CD14-positive monocyte (primary cell): ENCODE measurements around the gene KIRREL3. TPM values are rescaled to one million over a fixed set of nuclear protein-coding genes. Genes with fewer than 3 reads are reported as not detected.

Experiments used
- DNase-seq, 3 donors: peaks; one replicate each; pipeline ENCODE4 v3.0.0-alpha.2; 2011 to 2022
- H2AFZ ChIP-seq: 2 replicates; pipeline ENCODE4 v1.6.0; 2012; ENCODE audit warnings: mild to moderate bottlenecking, low read depth, low read length, inconsistent platforms; ENCODE audit not compliant: insufficient read depth, poor library complexity, severe bottlenecking
- H3K27ac ChIP-seq, 2 donors: 1 replicate in 1 of 2; 2 replicates in 1 of 2; pipeline ENCODE4 v1.5.1; 2012 to 2013; ENCODE audit warnings: low read length in 2 of 2, control low read depth in 1 of 2, inconsistent platforms in 1 of 2, low read depth in 1 of 2, mild to moderate bottlenecking in 1 of 2
- H3K27me3 ChIP-seq, 2 donors: one replicate each; pipeline versions ENCODE4 v1.6.0 to v1.6.1; 2011 to 2013; ENCODE audit warnings: low read length in 2 of 2; ENCODE audit not compliant: control insufficient read depth in 2 of 2, insufficient read depth in 2 of 2
- H3K36me3 ChIP-seq, 2 donors: replicated peaks in 1 of 2; 1 replicate in 1 of 2; 2 replicates in 1 of 2; pipeline versions ENCODE4 v1.5.1 to v1.6.1; 2012 to 2013; ENCODE audit warnings: low read length in 2 of 2, control low read depth in 1 of 2, inconsistent platforms in 1 of 2, mild to moderate bottlenecking in 1 of 2; ENCODE audit not compliant: insufficient read depth in 2 of 2, control insufficient read depth in 1 of 2
- H3K4me1 ChIP-seq, 2 donors: 1 replicate in 1 of 2; 2 replicates in 1 of 2; pipeline versions ENCODE4 v1.5.1 to v1.6.1; 2012 to 2013; ENCODE audit warnings: low read length in 2 of 2, control low read depth in 1 of 2, inconsistent platforms in 1 of 2, mild to moderate bottlenecking in 1 of 2, moderate library complexity in 1 of 2; ENCODE audit not compliant: insufficient read depth in 2 of 2, control insufficient read depth in 1 of 2
- H3K4me2 ChIP-seq: replicated peaks from 2 replicates; pipeline ENCODE3; 2012; ENCODE audit warnings: low read length, moderate library complexity, mild to moderate bottlenecking; ENCODE audit not compliant: poor library complexity, severe bottlenecking; ENCODE audit errors: extremely low read depth
- H3K4me3 ChIP-seq, 3 experiments: fragments of 200-600 bp in 1 of 3; sonication (generic) in 1 of 3; replicated peaks in 1 of 3; 1 replicate in 2 of 3; 2 replicates in 1 of 3; pipeline ENCODE4 v1.5.1; 2011 to 2013; ENCODE audit warnings: low read length in 3 of 3, mild to moderate bottlenecking in 3 of 3, control low read depth in 2 of 3, low read depth in 2 of 3, inconsistent platforms in 1 of 3, moderate library complexity in 1 of 3
- H3K79me2 ChIP-seq: 2 replicates; pipeline ENCODE4 v1.6.0; 2012; ENCODE audit warnings: mild to moderate bottlenecking, control low read depth, inconsistent platforms, low read length, moderate library complexity; ENCODE audit not compliant: insufficient read depth
- H3K9ac ChIP-seq: 2 replicates; pipeline ENCODE4 v1.6.0; 2017; ENCODE audit warnings: low read length, mild to moderate bottlenecking; ENCODE audit not compliant: insufficient read depth, poor library complexity, severe bottlenecking
- H3K9me3 ChIP-seq, 2 donors: replicated peaks in 1 of 2; 1 replicate in 1 of 2; 2 replicates in 1 of 2; pipeline versions ENCODE4 v1.5.1 to v1.6.1; 2012 to 2013; ENCODE audit warnings: low read length in 2 of 2, control low read depth in 1 of 2; ENCODE audit not compliant: control insufficient read depth in 1 of 2, insufficient read depth in 1 of 2
- H4K20me1 ChIP-seq: 2 replicates; pipeline ENCODE4 v1.6.0; 2012; ENCODE audit warnings: mild to moderate bottlenecking, low read length, control low read depth, moderate library complexity; ENCODE audit not compliant: insufficient read depth
- H3K27ac Mint-ChIP-seq, 7 donors: one replicate each; pipeline ENCODE4 v1.8.0; 2020; ENCODE audit warnings: mild to moderate bottlenecking in 7 of 7, mixed read lengths in 7 of 7, moderate library complexity in 6 of 7, inconsistent platforms in 2 of 7
- H3K27me3 Mint-ChIP-seq, 3 donors: one replicate each; pipeline ENCODE4 v1.8.0; 2021 to 2022; ENCODE audit warnings: low read depth in 3 of 3, mild to moderate bottlenecking in 3 of 3, mixed read lengths in 3 of 3, moderate library complexity in 3 of 3, inconsistent platforms in 1 of 3
- H3K36me3 Mint-ChIP-seq, 2 donors: one replicate each; pipeline ENCODE4 v1.8.0; 2020; ENCODE audit warnings: mixed read lengths in 2 of 2, inconsistent platforms in 1 of 2, mild to moderate bottlenecking in 1 of 2
- H3K4me1 Mint-ChIP-seq: one replicate; pipeline ENCODE4 v1.8.0; 2020; ENCODE audit warnings: mild to moderate bottlenecking, mixed read lengths
- H3K4me3 Mint-ChIP-seq, 2 donors: one replicate each; pipeline ENCODE4 v1.8.0; 2020; ENCODE audit warnings: mild to moderate bottlenecking in 2 of 2, mixed read lengths in 2 of 2, moderate library complexity in 1 of 2
- H3K9me3 Mint-ChIP-seq, 7 donors: one replicate each; pipeline ENCODE4 v1.8.0; 2020 to 2022; ENCODE audit warnings: mixed read lengths in 7 of 7, mild to moderate bottlenecking in 6 of 7, moderate library complexity in 6 of 7, inconsistent platforms in 2 of 7
- CTCF ChIP-seq: fragments of 200-600 bp; IDR thresholded peaks from one replicate; pipeline ENCODE4 v1.8.0; 2022; ENCODE audit warnings: antibody characterized with exemption, mild to moderate bottlenecking
- WGBS: methylation state at CpG from one replicate; pipeline ENCODE4 v1.1.5; 2013; ENCODE audit warnings: missing lambda C conversion rate; ENCODE audit not compliant: insufficient coverage; 5-methylcytosine and 5-hydroxymethylcytosine counted together
- intact Hi-C, 2 donors: fragments of 100-400 bp; cut with micrococcal nuclease; formaldehyde crosslinking; loops; one replicate each; pipeline versions ENCODE4 v1.15.0 to v1.15.1; 2023
- polyA plus RNA-seq, 3 donors: library from polyadenylated mRNA; depleted of rRNA in 1 of 3; unstranded in 2 of 3; stranded (reverse) in 1 of 3; fragments of 300-500 nt in 2 of 3; fragments of >200 nt in 1 of 3; fragmentation: Illumina TruSeq in 2 of 3; gene quantifications; 1 replicate in 2 of 3; 2 replicates in 1 of 3; pipeline ENCODE4 v1.2.3, GENCODE V29; 2012 to 2021

KIRREL3 gene
- polyA plus RNA-seq, 3 donors = not detected

DNA sequence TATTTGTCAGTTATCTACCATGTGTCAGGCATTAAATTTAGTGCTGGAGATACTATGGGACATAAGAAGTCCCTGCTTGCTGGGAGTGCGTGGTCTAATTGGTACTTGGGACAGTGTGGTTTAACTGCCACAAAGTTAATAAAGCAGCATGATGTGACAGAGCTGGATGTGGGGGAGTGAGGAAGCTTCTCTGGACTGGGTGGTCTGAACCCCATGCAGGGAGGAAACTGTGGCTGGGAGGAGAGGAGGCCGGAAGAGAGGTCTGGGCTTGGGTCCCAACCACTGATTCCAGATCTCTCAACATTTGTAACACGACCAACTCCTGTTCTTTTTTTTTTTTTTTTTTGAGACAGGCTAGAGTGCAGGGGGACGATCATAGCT, 607.9 kb downstream of the KIRREL3 start:
- Histone ChIP-seq H3K9ac (no peak overlapping the region), H3K27me3 (no peaks in the 10 kb centered on the region), H3K4me1 (peaks cover 24 to 28% of the 10 kb centered on the region in 2 donors), H3K79me2 (peaks cover 53% of the 10 kb centered on the region), H2AFZ (peak overlapping the region; percentile 11), H4K20me1 (no peaks in the 10 kb centered on the region), H3K27ac (no peak overlapping the region), H3K4me3 (no peak overlapping the region), H3K36me3 (no peaks in the 10 kb centered on the region), H3K9me3 (no peaks in the 10 kb centered on the region), H3K4me2 (peak overlapping the region; percentile 46)
- peaks cover 26% of the 10 kb centered on the region for H3K4me1 Mint-ChIP-seq
- intact Hi-C loops = loop anchor here in 1 of 2 donors (5.0 kb wide), 1 partner anchor 80 kb away; no protein-coding TSS in a partner anchor
- no peak for TF ChIP-seq CTCF
- no peak overlapping the region for H3K4me3 Mint-ChIP-seq
- peaks cover 0 to 3% (median 2%) of the 10 kb centered on the region in 3 donors for H3K27me3 Mint-ChIP-seq
- WGBS = 0% methylated on average over 1 of the region's 4 CpGs
- no peaks in the 10 kb centered on the region for H3K9me3 Mint-ChIP-seq
- H3K27ac Mint-ChIP-seq = peak overlapping the region in 4 of 7 donors; percentile 4 to 50 (median 20)
- no peak for DNase-seq
- peaks cover 0 to 7% of the 10 kb centered on the region in 2 donors for H3K36me3 Mint-ChIP-seq

DNA sequence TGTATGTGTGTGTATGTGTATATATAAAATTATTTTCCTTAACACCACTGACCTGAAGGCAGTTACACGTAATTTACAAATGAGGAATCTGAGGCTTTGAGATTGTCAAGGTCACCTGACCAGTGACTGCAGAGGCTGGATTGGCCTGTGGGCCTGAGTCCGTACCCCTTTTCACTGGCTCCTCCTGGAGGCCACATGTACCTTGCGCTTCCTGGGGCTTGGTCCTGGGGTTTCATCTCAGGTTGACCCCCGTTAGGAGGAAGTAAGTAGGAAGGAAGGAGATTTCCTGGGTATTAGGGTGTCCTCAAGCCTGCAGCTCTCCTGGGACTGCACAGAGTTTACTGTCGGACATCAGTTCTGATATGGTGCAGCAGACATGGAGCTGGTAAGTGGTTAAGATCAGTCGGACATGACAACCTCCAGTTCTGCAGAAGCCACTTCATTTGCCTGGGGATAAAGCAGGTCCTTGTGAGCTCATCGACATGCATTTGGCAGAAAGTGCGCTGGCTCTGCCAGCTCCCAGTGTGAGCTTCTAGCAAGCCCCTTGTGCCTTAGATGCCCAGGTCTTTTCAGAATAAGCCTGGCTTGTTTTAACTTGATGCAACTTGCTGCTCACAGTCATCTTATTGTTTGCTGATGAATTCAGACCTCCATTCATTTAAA, 608.5 kb downstream of the KIRREL3 start:
- Mint-ChIP-seq H3K4me3 (peak overlapping the region; percentile 27 to 62), H3K27me3 (peaks cover 0 to 3% (median 2%) of the 10 kb centered on the region in 3 donors), H3K27ac (peak overlapping the region in 5 of 7 donors; percentile 5 to 81 (median 73)), H3K36me3 (peaks cover 0 to 7% of the 10 kb centered on the region in 2 donors), H3K4me1 (peaks cover 30% of the 10 kb centered on the region), H3K9me3 (no peaks in the 10 kb centered on the region)
- peak; percentile 53 to 81 (median 71) for DNase-seq
- Histone ChIP-seq H3K4me3 (peak overlapping the region in 1 of 3 experiments; percentile 37), H4K20me1 (no peaks in the 10 kb centered on the region), H3K9ac (no peak overlapping the region), H3K27ac (peak overlapping the region in 1 of 2 donors; percentile 53), H3K36me3 (no peaks in the 10 kb centered on the region), H3K79me2 (peaks cover 57% of the 10 kb centered on the region), H3K4me2 (peak overlapping the region; percentile 46), H2AFZ (peak overlapping the region; percentile 46), H3K27me3 (no peaks in the 10 kb centered on the region), H3K4me1 (peaks cover 28 to 33% of the 10 kb centered on the region in 2 donors), H3K9me3 (no peaks in the 10 kb centered on the region)
- intact Hi-C loops = loop anchor here in 1 of 2 donors (5.0 kb wide), 1 partner anchor 80 kb away; no protein-coding TSS in a partner anchor
- peak; percentile 55 for TF ChIP-seq CTCF
- 8% methylated on average over 6 of the region's 8 CpGs for WGBS
